Stomach (tissue), 9 donors: ENCODE results near the gene HNF4A. TPM values are rescaled to one million over a fixed set of nuclear protein-coding genes. Genes with fewer than 3 reads are reported as not detected.

Experiments
- DNase-seq, 2 donors: peaks; one replicate each; pipeline versions ENCODE4 v3.0.0 to v3.0.0-alpha.2; 2013 to 2019
- H3K27ac ChIP-seq, 5 donors: fragments of 200-600 bp in 4 of 5; sonication (generic) in 4 of 5; one replicate each; pipeline ENCODE4 v1.5.1; 2013 to 2019; ENCODE audit warnings: mild to moderate bottlenecking in 1 of 5, moderate library complexity in 1 of 5
- H3K27me3 ChIP-seq, 3 donors: fragments of 200-600 bp; sonication (generic); one replicate each; pipeline ENCODE4 v1.5.1; 2017 to 2019; ENCODE audit warnings: mixed run types in 1 of 3
- H3K36me3 ChIP-seq, 4 donors: fragments of 200-600 bp; sonication (generic); 1 replicate in 3 of 4; 2 replicates in 1 of 4; pipeline ENCODE4 v1.5.1; 2016 to 2019
- H3K4me1 ChIP-seq, 4 donors: fragments of 200-600 bp; sonication (generic); one replicate each; pipeline ENCODE4 v1.5.1; 2016 to 2019
- H3K4me3 ChIP-seq, 4 donors: fragments of 200-600 bp; sonication (generic) in 3 of 4; one replicate each; pipeline ENCODE4 v1.5.1; 2016 to 2019; ENCODE audit warnings: mild to moderate bottlenecking in 1 of 4
- H3K9me3 ChIP-seq, 4 donors: fragments of 200-600 bp; sonication (generic); one replicate each; pipeline ENCODE4 v1.5.1; 2016 to 2019
- EP300 ChIP-seq: sonication (generic); formaldehyde crosslinking; IDR thresholded peaks from one replicate; pipeline ENCODE4 v1.6.1; 2017; ENCODE audit warnings: antibody characterized with exemption
- POLR2A ChIP-seq, 4 donors: fragments of 450-650 bp; IDR thresholded peaks; one replicate each; pipeline ENCODE4 v1.6.1; 2016; ENCODE audit warnings: antibody characterized with exemption in 4 of 4, control low read depth in 2 of 4, mild to moderate bottlenecking in 1 of 4, moderate library complexity in 1 of 4
- POLR2AphosphoS5 ChIP-seq, 3 donors: sonication (generic); formaldehyde crosslinking; IDR thresholded peaks; one replicate each; pipeline ENCODE4 v1.6.1; 2016; ENCODE audit warnings: antibody characterized with exemption in 3 of 3
- WGBS, 5 donors: extraction: QIAGEN DNeasy Blood & Tissue Kit in 3 of 5; methylation state at CpG; one replicate each; pipeline versions ENCODE4 v1.1.5 to v1.1.7; 2013 to 2018; 5-methylcytosine and 5-hydroxymethylcytosine counted together
- intact Hi-C: fragments of 100-400 bp; cut with DNase I; formaldehyde crosslinking; loops from one replicate; pipeline ENCODE4 v1.15.1; 2023; ENCODE audit warnings: low total_unique reads
- polyA plus RNA-seq, 3 donors: library from polyadenylated mRNA; stranded (reverse); fragments of 200-250 nt; gene quantifications; one replicate each; pipeline ENCODE4 v1.2.3, GENCODE V29; 2013
- total RNA-seq, 5 donors: library from RNA; depleted of rRNA; stranded (reverse); fragments of >200 nt; gene quantifications; one replicate each; pipeline versions ENCODE4 v1.1.0 to v1.2.3, GENCODE V29; 2014 to 2016
- TF ChIP-seq, protein P1 (sequence below), 7 experiments: fragments of 450-650 bp in 4 of 7; fragments of 200-600 bp in 3 of 7; sonication (generic) in 3 of 7; IDR thresholded peaks; one replicate each; pipeline ENCODE4 v1.5.1; 2016 to 2019; ENCODE audit warnings: antibody characterized with exemption in 7 of 7, control low read depth in 2 of 7, mild to moderate bottlenecking in 1 of 7
- donor health status: healthy with polysubstance abuse.
- donor health status: Bipolar disorder and iron deficiency.
- donor health status: healthy.

Gene HNF4A
- total and polyA plus RNA-seq, 8 donors, result 1.3 to 64.8 (median 23.5) TPM

DNA sequence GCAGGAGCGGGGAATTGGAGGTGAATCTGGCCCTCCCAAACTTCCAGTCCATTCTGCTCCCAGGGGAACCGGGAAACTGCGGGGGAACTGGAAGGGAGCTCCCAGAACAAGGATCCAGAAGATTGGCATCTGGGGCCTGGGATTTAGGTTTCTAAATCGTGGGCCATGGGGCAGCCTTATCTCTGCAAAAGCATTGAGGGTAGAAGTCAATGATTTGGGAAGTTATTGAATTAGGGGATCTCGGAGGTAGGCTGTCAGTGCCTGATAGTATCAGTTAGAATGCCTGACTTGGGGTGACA lies 45.1 kb downstream of the HNF4A start:
- H3K4me1 ChIP-seq, result peaks cover 7 to 25% (median 8%) of the 10 kb centered on the region in 4 donors
- no peak overlapping the region for H3K4me3 ChIP-seq
- 63 to 72% (median 66%) methylated on average over 5 of the region's 5 CpGs for WGBS, 5 donors
- H3K27ac ChIP-seq, result no peak overlapping the region
- DNase-seq, result no peak
- TF ChIP-seq, protein P1, sequence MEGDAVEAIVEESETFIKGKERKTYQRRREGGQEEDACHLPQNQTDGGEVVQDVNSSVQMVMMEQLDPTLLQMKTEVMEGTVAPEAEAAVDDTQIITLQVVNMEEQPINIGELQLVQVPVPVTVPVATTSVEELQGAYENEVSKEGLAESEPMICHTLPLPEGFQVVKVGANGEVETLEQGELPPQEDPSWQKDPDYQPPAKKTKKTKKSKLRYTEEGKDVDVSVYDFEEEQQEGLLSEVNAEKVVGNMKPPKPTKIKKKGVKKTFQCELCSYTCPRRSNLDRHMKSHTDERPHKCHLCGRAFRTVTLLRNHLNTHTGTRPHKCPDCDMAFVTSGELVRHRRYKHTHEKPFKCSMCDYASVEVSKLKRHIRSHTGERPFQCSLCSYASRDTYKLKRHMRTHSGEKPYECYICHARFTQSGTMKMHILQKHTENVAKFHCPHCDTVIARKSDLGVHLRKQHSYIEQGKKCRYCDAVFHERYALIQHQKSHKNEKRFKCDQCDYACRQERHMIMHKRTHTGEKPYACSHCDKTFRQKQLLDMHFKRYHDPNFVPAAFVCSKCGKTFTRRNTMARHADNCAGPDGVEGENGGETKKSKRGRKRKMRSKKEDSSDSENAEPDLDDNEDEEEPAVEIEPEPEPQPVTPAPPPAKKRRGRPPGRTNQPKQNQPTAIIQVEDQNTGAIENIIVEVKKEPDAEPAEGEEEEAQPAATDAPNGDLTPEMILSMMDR (IDR thresholded peaks at IDR 0.05), result no peak
- no peak for TF ChIP-seq POLR2AphosphoS5 (IDR thresholded peaks at IDR 0.05)
- peaks cover 0 to 24% (median 0%) of the 10 kb centered on the region in 3 donors for H3K27me3 ChIP-seq
- H3K9me3 ChIP-seq, result no peaks in the 10 kb centered on the region
- intact Hi-C loops, result no loop called here
- H3K36me3 ChIP-seq, result no peaks in the 10 kb centered on the region

DNA sequence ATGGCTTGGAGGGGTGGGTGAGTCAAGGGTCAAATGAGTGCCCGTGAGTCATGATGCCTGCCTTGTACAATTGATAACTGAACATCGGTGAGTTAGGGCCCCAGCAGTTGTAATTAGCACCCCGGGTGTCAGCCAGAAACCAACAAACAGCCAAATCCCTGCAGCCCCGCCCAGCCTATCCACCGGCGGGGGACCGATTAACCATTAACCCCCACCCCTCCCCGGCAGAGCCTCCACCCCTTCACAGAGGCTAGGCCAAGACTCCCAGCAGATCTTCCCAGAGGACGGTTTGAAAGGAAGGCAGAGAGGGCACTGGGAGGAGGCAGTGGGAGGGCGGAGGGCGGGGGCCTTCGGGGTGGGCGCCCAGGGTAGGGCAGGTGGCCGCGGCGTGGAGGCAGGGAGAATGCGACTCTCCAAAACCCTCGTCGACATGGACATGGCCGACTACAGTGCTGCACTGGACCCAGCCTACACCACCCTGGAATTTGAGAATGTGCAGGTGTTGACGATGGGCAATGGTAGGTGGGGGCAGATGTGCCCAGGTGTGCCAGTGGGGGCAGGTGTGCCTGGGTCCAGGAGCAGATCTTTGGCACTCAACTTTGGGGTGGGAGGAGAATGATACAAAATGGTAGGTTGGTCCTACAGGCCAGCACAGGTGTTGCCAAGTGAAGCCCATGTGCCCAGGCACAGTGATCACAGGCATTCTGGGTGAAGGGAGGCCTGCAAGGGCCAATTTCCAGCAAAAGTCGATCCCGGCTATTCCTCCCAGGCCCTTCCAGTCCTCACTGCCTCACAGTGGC lies 45.7 kb downstream of the HNF4A start:
- Histone ChIP-seq H3K4me3 (no peak overlapping the region), H3K4me1 (peaks cover 7 to 30% (median 9%) of the 10 kb centered on the region in 4 donors), H3K27me3 (peaks cover 0 to 24% (median 0%) of the 10 kb centered on the region in 3 donors), H3K36me3 (no peaks in the 10 kb centered on the region), H3K27ac (peak overlapping the region in 1 of 5 donors; percentile 22), H3K9me3 (no peaks in the 10 kb centered on the region)
- no peak for TF ChIP-seq EP300
- TF ChIP-seq, protein P1 (IDR thresholded peaks at IDR 0.05), result no peak
- no peak for TF ChIP-seq POLR2A (IDR thresholded peaks at IDR 0.05)
- no peak for TF ChIP-seq POLR2AphosphoS5 (IDR thresholded peaks at IDR 0.05)
- intact Hi-C loops, result no loop called here
- peak in 1 of 2 donors; percentile 40 for DNase-seq
- 56 to 62% (median 61%) methylated on average over 22 to 23 of the region's 23 CpGs for WGBS, 5 donors

DNA sequence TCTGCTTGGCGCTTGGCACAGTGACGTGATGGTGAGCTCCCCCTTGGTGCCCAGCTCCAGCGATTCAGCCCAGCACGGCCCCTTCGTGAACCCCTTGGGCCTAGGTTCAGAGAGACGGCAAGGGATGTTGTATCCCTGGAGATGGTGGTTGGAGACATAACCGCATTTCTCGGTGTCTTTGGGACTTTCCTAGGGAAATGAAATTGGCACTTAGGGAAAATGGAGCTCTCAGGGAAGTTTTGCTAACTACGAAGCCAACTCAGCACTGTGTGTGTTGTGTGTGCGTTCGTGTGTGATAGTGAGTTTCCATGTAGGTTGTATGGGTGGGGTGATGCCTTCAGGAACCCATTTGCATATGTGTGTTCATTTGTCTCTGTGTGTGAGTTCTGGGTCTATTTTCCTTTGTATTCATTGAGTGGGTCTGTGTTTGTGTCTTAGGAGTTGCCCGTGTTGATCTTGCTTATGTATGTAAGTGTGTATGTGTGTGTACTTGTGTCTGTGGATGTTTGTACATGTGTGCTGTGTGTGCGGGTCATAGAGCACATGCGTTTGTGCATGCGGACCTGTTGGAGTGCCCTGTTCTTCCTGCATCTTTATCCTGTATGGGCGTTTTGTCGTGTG lies 46.4 kb downstream of the HNF4A start:
- 83 to 93% (median 84%) methylated on average over 15 to 17 of the region's 17 CpGs for WGBS, 5 donors
- no peaks in the 10 kb centered on the region for H3K9me3 ChIP-seq
- TF ChIP-seq POLR2AphosphoS5 (IDR thresholded peaks at IDR 0.05) (no peak), EP300 (no peak), POLR2A (IDR thresholded peaks at IDR 0.05) (no peak)
- TF ChIP-seq, protein P1 (IDR thresholded peaks at IDR 0.05), result no peak
- intact Hi-C loops, result no loop called here
- no peak overlapping the region for H3K4me3 ChIP-seq
- peaks cover 7 to 37% (median 14%) of the 10 kb centered on the region in 4 donors for H3K4me1 ChIP-seq
- H3K27me3 ChIP-seq, result peaks cover 0 to 24% (median 0%) of the 10 kb centered on the region in 3 donors
- no peak for DNase-seq
- no peaks in the 10 kb centered on the region for H3K36me3 ChIP-seq
- no peak overlapping the region for H3K27ac ChIP-seq

GRCh38 chr20:44402391-44403193 lies 47.1 kb downstream of the HNF4A start:
- intact Hi-C loops, result no loop called here
- peaks cover 0 to 24% (median 0%) of the 10 kb centered on the region in 3 donors for H3K27me3 ChIP-seq
- 75 to 83% (median 78%) methylated on average over 17 to 18 of the region's 18 CpGs for WGBS, 5 donors
- DNase-seq, result peak in 1 of 2 donors; percentile 41
- H3K4me1 ChIP-seq, result peaks cover 7 to 42% (median 18%) of the 10 kb centered on the region in 4 donors
- no peak overlapping the region for H3K27ac ChIP-seq
- H3K4me3 ChIP-seq, result no peak overlapping the region
- TF ChIP-seq POLR2AphosphoS5 (IDR thresholded peaks at IDR 0.05) (no peak), POLR2A (IDR thresholded peaks at IDR 0.05) (no peak), EP300 (no peak)
- TF ChIP-seq, protein P1 (IDR thresholded peaks at IDR 0.05), result no peak
- no peaks in the 10 kb centered on the region for H3K36me3 ChIP-seq
- no peaks in the 10 kb centered on the region for H3K9me3 ChIP-seq
